HG03175 (cell line): ENCODE results near the gene CRACDL.

Experiments used
- ATAC-seq: cut with Tn5 transposase; IDR thresholded peaks from one replicate; pipeline ENCODE4 v1.9.1; 2021; ENCODE audit warnings: mild to moderate bottlenecking, moderate library complexity; ENCODE audit not compliant: unreplicated experiment

CRACDL gene

DNA sequence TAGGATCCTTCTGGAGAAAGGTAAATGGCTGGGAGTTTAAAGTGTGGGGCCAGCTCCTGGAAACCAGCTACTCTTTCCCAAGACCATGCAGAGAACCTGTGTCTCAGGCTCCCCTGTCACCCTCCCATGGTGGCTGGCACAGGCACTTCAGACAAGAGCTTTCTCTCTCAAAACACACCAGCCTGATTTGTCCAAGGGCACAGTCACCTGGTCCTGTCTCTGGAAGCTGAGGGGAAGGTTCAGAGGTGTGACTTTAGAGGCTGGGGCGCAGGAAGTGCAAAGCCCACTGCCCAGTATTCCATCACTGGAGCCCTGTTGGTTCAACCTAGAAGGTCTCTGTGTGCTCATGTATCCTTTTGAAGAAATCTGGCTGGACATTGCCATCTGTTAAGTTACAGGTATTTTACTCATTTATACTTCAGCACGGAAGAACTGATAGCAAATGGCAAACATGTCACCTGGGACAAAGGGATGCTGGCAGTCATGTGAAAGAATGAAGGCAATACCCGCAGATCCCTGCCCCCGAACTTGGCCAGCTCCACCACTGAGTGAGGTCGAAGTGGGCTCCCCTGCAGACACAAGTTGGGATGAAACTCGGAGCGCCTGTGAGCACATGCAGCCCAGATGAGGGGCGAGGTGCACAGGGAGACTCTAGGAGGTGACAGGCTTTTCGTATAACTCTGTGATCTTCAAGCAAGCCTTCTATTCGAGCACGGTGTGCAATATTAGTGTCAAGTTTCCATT lies 108.2 kb downstream of the CRACDL start:
- ATAC-seq, result no peak

DNA sequence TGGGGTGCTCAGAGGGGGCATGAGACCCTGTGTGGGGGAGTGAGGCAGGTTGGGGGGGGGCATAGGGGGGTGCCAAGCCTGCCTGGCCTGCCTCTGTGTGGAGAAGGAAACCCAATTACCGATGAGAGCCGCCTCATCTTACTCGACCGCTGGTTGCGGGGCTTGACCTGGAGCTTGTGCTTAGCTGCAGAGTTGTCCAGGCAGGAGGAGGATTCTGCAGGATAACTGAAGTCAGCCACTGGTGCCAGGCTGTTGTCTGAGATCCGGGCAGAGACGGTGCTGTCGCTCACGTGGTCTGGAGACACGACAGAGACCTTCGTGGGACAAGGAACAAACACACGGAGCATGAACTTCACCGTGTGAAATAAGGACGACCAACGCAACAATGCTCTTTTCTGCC lies 109.2 kb downstream of the CRACDL start:
- no peak for ATAC-seq

DNA sequence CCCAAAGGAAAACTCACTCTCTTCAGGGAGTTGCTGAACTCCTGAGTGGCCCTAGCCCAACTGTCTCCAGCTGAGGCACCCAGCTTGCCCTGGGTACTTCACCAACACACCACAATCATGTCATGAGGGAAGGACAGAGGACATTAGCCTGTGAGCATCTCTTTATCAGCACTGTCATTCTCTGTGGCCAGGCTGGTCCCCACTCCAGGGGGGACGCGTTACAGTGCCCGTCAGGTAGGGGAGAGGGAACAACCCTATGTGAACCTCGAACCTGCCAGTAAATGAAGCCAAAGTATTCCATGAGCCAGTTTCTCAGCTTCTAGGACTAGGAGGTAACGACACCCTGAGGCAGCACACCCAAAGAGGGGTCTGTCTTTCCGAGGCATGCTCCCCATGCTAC lies 110.2 kb downstream of the CRACDL start:
- ATAC-seq, result no peak

DNA sequence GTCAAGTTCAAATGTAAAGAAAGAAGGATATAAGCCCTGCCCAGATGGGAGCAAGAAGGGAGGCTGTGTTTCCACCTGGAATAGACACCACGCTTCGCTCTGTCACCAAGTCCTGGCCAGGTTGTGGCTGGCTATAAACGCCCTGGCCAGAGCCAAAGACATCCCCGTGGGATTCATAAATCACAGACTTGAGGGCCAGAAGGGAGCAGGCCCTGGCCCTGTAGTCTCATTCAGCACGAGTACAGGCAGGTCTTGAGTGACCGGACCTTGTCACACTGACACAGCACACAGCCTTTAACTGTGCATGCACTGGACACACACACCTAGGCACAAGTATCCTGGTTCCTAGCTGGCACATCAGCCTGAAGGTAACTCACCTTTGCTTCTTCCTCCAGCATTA lies 110.6 kb downstream of the CRACDL start:
- ATAC-seq, result no peak

DNA sequence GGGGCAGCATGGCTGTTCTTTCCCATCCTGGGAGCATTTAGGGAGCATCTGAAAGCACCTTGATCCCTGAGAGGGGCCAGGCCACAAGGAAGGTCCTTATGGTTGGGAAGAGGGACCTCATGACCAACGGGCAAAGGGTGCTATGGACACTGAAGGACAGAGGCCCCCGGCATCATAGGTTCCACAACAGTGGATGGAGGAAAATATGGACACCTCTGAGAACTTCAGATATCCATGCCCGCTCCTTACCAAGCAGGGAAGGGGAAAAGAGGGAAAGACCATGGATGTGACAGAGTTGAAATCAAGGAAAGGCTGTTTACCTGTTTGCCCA lies 111.0 kb downstream of the CRACDL start:
- ATAC-seq, result no peak

DNA sequence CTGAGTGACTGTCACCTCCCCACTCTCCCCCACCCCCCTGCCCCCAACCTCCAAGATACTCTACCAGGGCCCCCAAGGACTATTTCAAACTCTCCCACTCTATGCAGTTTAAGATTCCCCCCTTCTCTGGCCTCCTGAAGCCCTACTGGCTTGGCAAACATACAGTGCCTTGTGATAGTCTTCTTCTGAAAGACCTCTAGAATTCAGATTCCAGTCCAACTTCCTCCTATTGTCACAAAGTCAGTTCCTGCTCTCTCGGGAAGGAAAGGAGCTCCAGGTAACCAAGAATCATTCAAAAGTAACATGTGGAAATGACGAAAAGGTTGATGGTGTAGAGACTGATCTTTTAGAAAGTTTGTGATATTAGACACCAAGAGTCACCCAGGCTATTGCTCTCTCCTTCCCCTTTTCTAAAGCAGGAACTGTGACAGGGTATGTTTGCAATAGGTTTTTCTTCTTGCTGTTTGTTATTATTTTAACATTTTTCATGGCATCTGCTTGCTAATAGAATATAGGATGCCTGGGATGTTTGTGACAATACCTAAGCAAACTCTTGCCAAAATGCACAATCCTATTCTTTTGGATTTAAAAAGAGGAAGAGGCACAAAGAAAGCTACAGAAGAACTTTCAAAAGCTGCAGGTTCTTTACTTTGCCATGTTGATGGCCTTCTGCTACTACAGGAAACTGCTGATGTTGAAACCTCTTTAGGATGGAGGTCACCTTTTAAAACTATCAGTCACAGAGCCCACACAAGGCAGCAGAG lies 111.6 kb downstream of the CRACDL start:
- no peak for ATAC-seq

DNA sequence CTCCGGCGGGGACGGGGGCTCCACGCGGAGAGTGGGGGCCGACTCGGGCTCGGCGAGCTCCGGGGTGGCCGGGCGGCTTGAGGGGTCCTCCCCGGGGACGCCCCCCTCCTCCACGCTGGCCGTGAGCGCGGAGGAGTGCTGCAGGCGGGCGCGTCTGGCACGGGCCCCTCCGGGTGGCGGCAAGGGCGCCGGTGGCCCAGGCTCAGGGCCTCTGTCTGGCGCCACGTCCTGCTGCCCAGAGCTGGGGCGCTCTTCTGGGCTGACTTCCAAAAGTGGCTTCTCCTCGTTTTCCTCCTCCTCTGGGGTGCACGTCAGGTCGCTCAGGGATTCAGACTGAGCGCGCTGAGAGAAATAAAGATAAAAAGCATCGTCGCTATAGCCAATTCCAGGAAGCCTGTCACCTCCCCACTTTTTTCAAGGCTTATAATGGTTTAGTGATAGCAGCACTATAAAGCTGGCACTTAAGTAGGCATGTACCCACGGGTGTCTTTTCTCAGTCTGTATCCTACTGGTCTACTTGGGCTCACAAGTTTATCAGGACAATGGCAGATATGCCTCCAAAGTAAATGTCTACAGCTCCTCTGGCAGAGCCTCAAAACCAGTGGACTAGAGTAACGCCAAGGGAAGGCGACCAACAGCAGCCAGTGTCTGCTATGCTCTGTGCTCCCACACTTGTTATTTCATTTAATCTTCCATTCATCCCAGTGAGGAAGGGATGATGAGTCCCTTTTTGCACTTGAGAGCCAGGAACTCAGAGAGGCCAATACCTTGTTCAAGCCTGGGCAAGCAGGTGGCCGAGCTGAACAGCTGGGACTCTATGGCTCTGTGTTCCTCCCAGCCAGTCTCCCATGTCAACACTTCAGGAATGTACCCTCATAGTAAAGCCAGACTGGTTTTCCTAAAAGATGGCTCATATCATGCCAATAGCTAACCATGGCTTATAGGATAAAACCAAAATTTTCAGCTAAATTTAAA lies 112.5 kb downstream of the CRACDL start:
- ATAC-seq, result no peak

DNA sequence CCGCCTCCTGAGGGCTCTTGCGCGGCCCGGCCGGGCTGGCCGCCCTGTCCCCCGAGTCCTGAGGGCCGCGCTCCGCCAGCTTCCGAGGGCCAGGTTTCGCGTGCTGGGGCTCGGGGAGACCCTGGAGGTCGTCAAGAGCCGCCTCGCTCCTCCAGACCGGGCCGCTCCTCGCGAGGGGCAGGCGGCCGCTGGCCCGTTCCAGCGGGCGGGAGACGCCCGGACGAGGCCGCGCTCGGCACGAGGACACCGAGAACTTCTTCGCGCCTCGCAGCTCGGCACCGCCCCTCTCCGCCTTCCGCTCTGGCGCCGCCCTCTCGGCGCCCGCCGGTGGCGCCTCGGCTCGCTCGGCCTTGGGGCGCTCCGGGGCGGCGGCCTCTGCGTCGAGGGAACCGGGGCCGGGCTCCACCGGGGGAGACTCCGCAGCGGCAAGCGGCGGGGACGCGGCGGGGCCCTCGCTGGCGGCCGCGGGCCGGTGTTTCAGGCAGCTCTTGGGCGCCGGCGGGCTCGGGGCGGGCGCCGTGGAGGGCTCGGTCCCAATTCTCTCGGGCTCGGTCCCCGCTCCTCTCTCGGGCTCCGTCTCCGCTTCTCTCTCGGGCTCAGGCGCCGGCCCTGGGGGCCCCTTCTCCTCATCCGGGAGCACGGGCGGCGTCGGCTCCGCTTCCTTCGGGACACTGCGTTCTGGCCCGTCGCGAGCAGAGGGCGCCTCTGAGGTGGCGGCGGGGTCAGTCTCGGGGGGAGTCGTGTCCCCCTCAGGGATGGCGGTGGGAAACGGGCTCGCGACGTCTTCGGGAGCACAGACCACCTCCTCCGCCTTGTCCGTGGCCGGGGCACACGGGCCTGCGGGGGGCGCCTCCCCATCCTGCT lies 113.5 kb downstream of the CRACDL start:
- ATAC-seq, result no peak

DNA sequence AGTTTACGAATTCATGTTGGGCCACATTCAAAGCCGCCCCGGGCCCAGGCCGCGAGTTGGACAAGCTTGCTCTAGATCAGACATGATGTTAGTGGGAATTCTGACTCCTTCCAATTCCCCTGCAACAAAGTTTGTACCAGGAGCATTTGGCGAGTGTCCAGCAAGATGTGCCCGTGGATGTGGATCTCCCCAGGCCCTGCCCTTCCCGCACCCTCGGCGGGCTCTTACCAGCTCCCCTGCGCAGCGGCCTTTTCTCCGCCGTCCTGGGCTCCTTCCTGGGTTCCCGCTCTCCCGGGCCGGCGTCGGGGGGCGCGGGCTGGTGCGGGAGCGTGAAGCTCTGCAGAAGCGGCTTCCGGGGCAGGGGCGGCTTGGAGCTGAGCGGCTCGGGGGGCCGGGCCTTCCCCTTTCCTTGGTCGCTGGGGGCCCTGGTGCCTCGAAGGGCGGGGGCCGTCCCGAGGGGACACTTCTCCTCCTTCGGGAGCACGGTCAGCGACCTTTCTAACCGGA lies 114.3 kb downstream of the CRACDL start:
- ATAC-seq, result no peak

DNA sequence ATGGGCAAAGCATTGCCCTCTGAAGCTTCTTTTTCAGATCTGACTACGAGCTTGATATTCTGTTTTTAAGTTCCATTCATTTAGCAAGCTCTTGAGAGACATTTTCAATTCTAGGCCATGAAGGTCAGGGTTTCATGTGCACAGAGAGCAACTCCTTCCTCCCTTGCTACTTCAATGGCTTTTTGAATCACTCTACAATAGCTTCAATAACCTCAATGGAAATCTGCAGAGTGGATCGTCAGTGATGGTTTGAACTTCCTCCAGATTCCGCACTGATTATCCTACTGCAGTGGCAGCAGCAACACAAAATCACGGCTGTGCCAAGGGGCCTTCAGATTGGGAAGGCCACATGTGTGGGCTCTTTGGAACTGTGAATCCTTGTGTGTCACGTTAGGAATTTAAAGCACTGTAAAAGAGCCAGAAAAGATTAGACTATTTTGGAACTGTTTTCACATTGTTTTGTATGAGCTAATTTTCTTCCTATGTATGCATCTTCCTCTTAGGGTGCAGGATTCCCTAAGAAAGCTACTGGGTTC lies 116.7 kb downstream of the CRACDL start:
- no peak for ATAC-seq

DNA sequence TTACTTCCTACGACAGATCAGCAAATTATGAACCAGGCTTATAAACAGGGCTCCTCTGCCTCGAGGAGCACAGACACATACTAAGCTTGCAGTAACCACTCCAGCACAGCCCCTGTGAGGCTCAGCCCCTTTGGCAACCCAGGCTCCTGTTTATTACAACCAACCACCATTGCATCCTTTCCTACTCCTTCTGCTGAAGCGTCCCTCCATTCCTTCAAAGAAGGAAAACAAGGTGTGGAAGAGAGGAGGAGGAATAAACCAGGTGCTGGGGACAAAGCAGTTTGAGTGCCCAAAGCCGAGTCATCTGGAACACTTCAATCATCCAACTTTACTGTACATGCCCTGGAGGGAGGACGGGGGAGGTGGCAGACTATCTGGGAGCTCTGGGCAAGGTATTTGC lies 117.9 kb downstream of the CRACDL start:
- no peak for ATAC-seq

DNA sequence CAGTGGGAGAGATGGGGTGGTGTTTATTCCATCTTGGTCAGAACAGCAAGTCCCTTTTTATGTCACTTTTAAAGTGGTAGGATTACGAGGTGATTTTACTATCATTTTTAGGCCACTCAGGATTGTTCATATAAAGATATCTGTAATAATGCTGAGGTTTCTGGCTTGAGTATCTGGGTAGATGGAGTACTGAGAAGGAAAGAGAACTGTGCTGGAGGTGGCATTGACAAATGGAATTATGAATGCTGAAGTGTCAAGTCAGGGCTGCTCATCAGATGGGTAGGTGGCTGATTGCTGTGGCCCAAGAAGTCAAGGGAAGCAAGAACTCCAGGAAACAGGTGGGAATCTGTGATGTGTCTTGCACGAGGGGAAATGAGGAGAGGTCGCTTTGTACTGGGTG lies 119.7 kb downstream of the CRACDL start:
- ATAC-seq, result no peak

DNA sequence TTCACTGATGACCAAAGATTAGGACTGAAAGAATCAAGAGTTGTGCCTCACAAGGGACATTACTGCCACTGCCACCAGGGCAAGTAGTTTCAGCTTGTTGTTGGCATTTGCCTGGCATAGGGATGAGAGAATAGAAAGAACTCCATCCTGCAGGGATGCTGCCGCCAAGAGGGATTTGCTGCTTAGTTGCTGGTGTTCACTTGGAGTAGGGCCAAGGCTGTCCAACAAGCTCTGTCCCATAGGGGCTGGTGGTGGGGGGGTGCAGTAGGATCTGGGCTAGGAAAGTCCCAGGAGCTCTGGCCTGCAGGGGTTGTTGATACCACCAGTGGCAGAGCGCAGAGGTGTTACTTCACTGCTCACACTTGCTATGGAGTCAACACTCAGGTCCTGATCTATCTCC lies 120.2 kb downstream of the CRACDL start:
- ATAC-seq, result no peak

DNA sequence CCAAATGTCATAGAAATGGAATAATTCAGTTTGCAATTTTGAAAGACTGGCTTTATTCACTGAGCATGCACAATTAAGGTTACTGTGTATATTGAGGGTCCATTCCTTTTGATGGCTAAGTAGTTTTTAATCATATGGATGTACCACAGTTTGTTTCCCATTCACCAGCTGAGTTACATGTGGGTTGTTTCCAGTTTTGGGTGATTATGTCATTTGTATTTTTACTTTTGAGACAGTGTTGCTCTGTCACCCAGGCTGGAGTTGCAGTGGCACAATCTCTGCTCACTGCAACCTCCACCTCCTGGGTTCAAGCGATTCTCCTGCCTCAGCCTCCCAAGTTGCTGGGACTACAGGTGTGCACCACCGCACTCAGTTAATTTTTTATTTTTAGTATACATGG lies 124.3 kb downstream of the CRACDL start:
- no peak for ATAC-seq

DNA sequence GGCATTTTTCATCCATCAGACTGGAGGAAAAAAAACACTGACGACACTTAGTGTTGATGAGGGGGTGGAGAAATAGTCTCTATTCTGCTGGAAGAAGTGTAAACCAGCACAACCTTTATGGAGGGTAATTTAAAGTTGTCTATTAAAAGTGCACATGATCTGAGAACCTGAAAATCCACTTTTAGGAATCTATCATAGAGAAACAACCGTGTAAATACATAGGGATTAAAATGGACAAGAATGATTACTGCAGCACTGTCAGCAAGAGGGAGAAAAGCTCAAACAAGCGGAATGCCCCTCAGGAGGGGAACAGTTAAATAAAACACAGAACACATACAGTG lies 125.5 kb downstream of the CRACDL start:
- ATAC-seq, result no peak

DNA sequence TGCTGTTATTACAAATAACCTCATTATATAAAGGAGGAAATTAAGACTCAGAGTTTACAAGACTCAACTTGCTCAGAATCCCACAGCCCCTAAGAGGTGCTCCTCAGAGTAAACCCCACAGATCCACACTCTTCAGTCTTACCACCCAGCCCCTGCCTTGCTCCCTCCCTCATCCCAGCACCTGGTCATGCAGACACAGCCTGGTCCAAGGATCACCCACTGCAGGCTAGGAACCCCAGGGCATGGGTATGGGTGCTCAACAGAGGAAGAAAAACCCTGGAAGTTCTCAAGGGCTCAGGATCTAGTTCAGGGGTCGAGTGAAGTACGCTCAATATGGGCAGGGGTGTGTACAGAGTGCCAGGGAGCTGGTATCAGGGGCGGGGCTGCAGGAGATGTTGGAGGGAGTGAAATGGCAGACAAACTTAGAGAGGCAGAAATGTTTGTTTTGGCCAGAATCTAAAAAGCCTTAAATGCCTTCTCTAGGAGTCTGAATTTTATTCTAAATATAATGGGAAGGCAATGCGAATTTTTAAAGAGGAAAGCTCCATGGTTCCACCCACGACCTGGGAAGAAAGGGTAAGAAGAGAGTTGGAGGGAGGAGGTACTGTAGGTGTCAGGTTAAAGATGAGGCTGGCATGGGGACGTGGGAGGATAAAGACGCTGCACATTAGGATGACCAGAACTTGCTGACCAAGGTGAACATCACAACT lies 126.0 kb downstream of the CRACDL start:
- no peak for ATAC-seq

DNA sequence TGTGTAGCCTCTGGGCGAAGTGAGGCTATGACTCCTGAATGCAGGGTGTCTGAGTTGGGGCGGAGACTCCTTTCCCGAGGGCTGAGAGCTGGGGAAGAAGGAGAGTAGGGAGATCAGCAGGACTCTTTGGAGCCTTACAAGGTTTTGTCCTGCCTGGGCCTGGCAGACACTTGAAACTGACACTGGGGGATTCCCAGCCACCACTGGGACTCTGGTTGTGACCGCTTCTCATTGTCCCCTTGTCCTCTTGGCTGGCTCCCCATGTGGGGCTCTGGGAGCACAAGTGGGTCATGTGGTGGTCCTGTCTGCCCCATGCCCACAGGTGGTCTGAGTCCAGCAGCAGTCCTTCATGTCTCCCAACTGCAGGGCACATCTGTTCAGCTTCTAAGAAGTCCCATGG lies 126.9 kb downstream of the CRACDL start:
- no peak for ATAC-seq

DNA sequence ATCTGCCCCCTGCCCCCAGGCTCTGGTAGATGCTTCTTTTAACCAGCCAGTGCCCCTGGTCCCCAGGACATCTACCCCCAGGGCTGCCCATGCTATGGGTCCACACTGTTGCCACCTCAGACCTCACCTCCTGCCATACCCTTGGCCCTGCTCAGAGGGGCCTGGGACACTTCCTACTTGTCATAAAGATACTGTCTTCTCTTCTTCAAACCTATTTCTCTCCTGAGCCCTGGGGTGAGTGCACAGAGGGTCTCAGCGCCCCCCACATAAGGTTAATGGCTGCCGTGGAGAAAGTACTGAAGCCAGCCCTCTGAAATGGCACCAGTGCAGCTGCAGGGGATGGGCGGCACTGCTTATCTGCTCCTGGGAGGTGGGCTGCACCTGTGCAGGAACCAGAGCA lies 127.5 kb downstream of the CRACDL start:
- no peak for ATAC-seq

DNA sequence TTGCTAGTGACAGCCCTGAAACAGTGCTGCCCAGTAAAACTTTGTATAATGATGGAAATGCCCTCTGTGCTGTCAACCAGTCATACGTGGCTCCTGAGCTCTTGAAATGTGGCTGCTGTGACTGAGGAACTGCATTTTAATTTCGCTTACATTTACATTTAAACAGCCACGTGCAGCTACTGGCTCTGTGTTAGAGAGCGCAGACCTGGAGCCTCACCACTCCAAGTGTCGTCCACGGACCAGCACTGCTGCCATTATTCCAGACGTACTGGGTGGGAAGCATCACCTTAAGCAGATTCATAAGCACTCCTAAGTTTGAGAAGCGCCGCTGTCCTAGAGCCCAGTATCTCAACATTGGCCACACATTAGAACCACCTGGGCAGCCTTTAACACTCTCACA lies 128.1 kb downstream of the CRACDL start:
- no peak for ATAC-seq

DNA sequence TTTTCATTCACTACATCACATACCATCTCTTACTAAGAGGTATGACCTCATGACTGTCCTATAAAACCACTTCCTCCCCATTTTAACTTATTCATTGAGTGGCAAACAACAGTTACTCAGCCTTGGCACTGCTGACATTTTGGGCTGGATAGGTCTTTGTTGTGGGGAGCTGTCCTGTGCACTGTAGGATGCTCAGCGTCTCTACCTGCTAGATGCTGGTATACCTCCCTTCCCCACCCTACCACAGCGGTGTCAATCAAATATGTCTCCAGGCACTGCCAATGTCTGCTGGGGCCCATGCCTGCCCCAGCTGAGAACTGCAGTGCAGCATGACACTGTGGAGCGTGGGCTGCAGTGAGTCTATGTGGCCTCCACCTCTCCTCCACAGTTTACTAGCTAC lies 128.8 kb downstream of the CRACDL start:
- no peak for ATAC-seq
